Transverse colon (tissue), 4 donors: Measurements from ENCODE around the gene PDIA2.
"Not testable (repeated sequence)": the region's sequence is repeated elsewhere in the genome, so short reads cannot be mapped to it uniquely, and the experiment has no call there.

Source experiments
- CTCF ChIP-seq, 5 experiments: fragments of 200-600 bp in 3 of 5; fragments of 450-650 bp in 2 of 5; sonication (generic) in 3 of 5; IDR thresholded peaks; 1 replicate in 2 of 5; 2 replicates in 3 of 5; pipeline ENCODE4 v1.5.1; 2016 to 2017; ENCODE audit warnings: antibody characterized with exemption in 5 of 5, inconsistent platforms in 3 of 5, mild to moderate bottlenecking in 2 of 5, moderate library complexity in 1 of 5
- POLR2A ChIP-seq: fragments of 450-650 bp; IDR thresholded peaks from one replicate; pipeline ENCODE4 v1.6.1; 2016; ENCODE audit warnings: antibody characterized with exemption, mild to moderate bottlenecking, moderate library complexity
- POLR2AphosphoS5 ChIP-seq, 3 donors: sonication (generic); formaldehyde crosslinking; IDR thresholded peaks; one replicate each; pipeline ENCODE4 v1.6.1; 2016; ENCODE audit warnings: antibody characterized with exemption in 3 of 3

GRCh38 chr16:334164-334832, 51.3 kb downstream of the PDIA2 start:
- TF ChIP-seq CTCF (IDR thresholded peaks at IDR 0.05); POLR2AphosphoS5 (IDR thresholded peaks at IDR 0.05); POLR2A: not testable (repeated sequence)
